ENCODE data around the gene SMAD6.

- TF ChIP-seq CTCF (IDR thresholded peaks at IDR 0.05; ENCODE audit: insufficient read depth, low read depth, low read length): no peak
- no peak for TF ChIP-seq EZH2 (IDR thresholded peaks at IDR 0.05; ENCODE audit: insufficient read depth, low read length)
Observed at GRCh38 chr15:66830358-66830757, 128.3 kb downstream of the SMAD6 start.

All from astrocyte (in vitro differentiated cells and primary cell).